IPS-NIHi7 (cell line): ENCODE data around the gene PLGLB2.
"Not testable (repeated sequence)": the region's sequence is repeated elsewhere in the genome, so short reads cannot be mapped to it uniquely, and the experiment has no call there.

ENCODE experiments used
- DNase-seq: peaks from one replicate; pipeline ENCODE4 v3.0.0; 2012; ENCODE audit warnings: mixed read lengths; ENCODE audit errors: extremely low spot score

Gene PLGLB2

DNA sequence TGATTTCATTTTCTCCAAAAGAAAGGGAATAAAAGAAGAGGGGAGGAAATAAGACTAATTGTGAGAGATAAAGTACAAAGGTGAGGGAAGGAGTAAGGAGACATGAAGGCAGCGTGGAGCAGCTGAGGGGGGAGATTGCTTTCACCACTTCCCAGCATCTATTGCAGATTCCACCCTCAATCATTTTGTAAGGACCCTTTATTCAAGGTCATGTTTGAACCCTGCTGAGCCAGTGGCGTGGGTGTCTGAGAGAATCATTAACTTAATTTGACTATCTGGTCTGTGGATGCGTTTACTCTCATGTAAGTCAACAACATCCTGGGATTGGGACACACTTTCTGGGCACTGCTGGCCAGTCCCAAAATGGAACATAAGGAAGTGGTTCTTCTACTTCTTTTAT is at the start of gene PLGLB2:
TSS of gene PLGLB2 (plus strand) at position 297 of the 400 bp plus-strand sequence. CDS start at position 364, 67 bp downstream.
- DNase-seq: not testable (repeated sequence)

GRCh38 chr2:87704572-87705323 is 43.1 kb upstream of the PLGLB2 start:
- DNase-seq: not testable (repeated sequence)

DNA sequence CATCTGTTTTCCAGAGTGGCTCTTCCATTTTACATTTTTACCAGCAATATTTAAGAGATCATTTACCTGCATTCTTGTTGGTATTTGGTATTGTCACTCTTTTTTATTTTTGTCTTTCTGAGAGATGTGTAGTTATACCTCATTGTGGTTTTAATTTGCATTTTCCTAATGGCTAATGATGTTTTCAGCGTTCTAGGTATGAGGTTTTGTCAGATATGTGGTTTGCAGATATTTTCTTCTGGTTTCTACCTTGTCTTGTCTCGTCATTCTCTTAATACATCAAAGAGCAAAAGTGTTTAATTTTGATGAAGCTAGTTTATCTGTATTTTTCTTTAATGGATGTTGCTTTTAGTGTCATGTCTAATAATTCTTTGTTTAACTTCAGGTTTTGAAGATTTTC is 39.5 kb upstream of the PLGLB2 start:
- DNase-seq: not testable (repeated sequence)

- DNase-seq: not testable (repeated sequence)
These were observed 19.8 kb upstream of the PLGLB2 start for GRCh38 chr2:87727940-87728599.

- DNase-seq: not testable (repeated sequence)
These were observed 7.0 kb upstream of the PLGLB2 start for GRCh38 chr2:87740928-87741327.

DNA sequence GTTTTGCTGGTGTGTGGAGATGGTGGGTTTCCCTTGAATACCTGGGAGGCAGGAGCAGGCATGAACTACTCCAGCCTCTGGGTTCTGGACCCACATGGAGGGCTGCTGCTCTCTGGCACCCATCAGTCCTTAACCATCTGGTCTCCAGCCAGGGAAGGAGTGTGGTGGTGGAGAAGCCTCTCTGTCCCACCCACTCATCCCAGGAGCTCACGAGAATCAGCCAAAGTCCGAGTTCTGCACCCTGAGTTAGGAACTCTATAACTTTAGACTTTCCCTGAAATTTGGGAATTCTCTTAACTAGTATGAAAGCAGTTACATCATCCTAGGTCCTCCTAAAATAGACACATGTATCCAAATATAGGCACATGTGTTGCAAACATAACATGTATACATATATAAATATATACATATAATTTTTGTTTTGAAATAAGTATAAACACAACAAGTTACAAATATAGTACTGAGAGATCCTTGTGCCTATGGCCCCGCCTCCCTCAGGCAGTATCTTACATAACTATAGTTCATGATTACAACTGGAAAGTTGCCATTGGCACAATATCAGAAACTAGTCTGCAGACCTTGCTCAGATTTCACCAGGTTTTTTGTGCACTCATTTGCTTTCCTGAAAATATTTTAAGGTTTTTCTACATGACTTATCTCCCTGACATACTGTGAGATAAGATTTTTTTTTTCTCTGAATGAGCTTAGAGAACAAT is 5.3 kb upstream of the PLGLB2 start:
- DNase-seq: not testable (repeated sequence)

DNA sequence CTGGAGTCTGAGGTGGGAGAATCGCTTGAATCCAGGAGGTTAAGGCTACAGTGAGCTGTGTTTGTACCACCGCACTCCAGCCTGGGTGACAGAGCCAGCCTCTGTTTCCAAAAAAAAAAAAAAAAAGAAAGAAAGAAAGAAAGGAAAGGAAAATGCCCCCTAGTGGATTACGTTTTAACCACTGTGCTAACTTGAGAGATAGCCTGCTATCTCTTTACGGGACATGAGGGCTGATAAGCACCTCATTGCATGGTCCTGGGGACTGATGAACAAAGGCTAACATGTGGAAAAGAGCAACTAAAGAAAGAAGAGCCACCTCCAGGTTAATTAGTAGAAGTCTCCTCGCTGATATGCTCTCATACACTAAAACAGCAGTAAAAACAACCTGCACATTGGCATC is 4.2 kb upstream of the PLGLB2 start:
- not testable (repeated sequence) for DNase-seq

GRCh38 chr2:87745353-87745951 is 2.4 kb upstream of the PLGLB2 start:
- not testable (repeated sequence) for DNase-seq

DNA sequence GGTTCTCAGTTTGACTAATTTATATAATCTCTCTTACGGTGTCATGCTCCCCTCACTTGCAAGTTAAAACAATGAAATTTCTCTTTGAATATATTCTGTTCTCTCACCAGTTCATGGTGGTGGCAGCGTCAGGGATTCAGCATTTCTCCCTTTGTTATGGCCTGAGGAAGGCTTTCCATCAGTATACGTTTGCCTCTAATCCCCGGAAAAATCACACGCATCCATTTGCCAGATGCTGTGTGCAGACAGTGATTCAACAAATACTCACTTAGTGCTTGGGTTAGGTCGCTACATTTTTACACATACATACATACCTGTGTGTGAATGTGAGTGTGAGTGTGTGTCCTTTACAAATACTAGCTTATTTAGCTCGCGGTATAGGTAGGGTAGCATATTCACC is 637 bp downstream of the PLGLB2 start:
- DNase-seq: not testable (repeated sequence)

DNA sequence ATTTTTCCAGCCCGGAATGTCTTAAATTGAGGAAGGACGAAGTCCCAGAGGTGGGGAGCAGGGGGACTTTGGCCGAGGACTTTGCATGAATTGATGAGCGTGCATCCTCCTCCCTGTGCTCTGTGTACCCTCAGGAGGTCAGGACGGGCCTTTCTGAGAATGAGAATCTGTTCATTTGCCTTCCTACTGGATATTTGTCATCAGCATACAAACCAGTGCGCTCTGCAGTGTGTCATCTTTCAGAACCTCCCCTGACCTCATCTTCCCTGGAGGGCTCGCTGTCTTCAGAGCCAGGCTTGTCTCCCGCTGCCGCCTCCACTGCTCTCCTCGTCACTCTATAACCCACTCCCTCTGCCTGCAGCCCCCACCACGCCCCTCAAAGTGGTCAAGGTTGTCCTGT is 2.7 kb downstream of the PLGLB2 start:
- not testable (repeated sequence) for DNase-seq

DNA sequence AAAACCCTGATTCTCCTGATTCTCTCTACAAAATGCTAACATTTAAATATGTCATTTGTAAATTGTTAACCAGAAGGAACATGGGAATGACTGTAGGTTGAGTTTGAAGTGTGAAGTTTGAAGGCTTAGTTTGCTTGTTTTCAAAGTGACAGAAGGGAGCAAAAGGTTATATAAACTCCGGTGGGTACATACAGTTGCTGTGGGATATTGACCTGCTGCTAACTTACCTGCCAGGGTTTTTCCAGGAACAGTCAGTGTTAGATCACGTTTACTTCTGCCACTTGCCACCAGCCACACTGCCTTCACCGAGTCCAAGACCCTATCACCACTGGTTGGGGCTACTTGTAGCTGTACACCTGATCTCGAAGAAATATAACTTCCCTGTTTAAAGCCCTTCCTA is 6.9 kb downstream of the PLGLB2 start:
- not testable (repeated sequence) for DNase-seq
